DND-41 (cell line): ENCODE measurements around the gene ARID2.
A peak's percentile ranks its signal among the peaks of the same experiment; 100 is the strongest.

Experiments used
- ATAC-seq: fragments of 200-7000 bp; cut with Tn5 transposase; 3 replicates; pipeline ENCODE4 v1.9.1; 2021; ENCODE audit warnings: low read depth; ENCODE audit not compliant: insufficient read depth
- DNase-seq: peaks from one replicate; pipeline ENCODE4 v3.0.0-alpha.2; 2020
- H2AFZ ChIP-seq: 2 replicates; pipeline ENCODE4 v1.6.0; 2012; ENCODE audit warnings: low read depth, low read length
- H3K27ac ChIP-seq: 2 replicates; pipeline ENCODE4 v1.5.1; 2012; ENCODE audit warnings: low read length, inconsistent platforms
- H3K27me3 ChIP-seq: fragments of 200-600 bp; sonication (generic); 2 replicates; pipeline ENCODE4 v1.6.0; 2012; ENCODE audit warnings: low read length, mild to moderate bottlenecking, inconsistent platforms; ENCODE audit not compliant: insufficient read depth, poor library complexity
- H3K36me3 ChIP-seq: 2 replicates; pipeline ENCODE4 v1.5.1; 2012; ENCODE audit warnings: low read length, inconsistent platforms; ENCODE audit not compliant: insufficient read depth
- H3K4me1 ChIP-seq: 2 replicates; pipeline ENCODE4 v1.5.1; 2012; ENCODE audit warnings: mild to moderate bottlenecking, low read length; ENCODE audit not compliant: insufficient read depth
- H3K4me2 ChIP-seq: 2 replicates; pipeline ENCODE4 v1.6.0; 2012; ENCODE audit warnings: mild to moderate bottlenecking, moderate library complexity, low read length, inconsistent platforms; ENCODE audit not compliant: insufficient read depth
- H3K4me3 ChIP-seq, 2 experiments: fragments of 200-600 bp in 1 of 2; shearing (Covaris generic) in 1 of 2; 2 replicates each; pipeline ENCODE4 v1.5.1; 2012 to 2016; ENCODE audit warnings: inconsistent platforms in 2 of 2, low read length in 2 of 2, mild to moderate bottlenecking in 2 of 2, low read depth in 1 of 2, moderate library complexity in 1 of 2
- H3K79me2 ChIP-seq: 2 replicates; pipeline ENCODE4 v1.6.0; 2012; ENCODE audit warnings: low read length, inconsistent platforms; ENCODE audit not compliant: insufficient read depth
- H3K9ac ChIP-seq: 2 replicates; pipeline ENCODE4 v1.6.0; 2012; ENCODE audit warnings: low read depth, mild to moderate bottlenecking, inconsistent platforms, low read length, moderate library complexity
- H3K9me3 ChIP-seq: 2 replicates; pipeline ENCODE4 v1.5.1; 2012; ENCODE audit warnings: low read length, moderate library complexity, mild to moderate bottlenecking, inconsistent platforms; ENCODE audit not compliant: insufficient read depth, severe bottlenecking
- H4K20me1 ChIP-seq: 2 replicates; pipeline ENCODE4 v1.6.0; 2012; ENCODE audit warnings: low read length; ENCODE audit not compliant: insufficient read depth
- CTCF ChIP-seq: IDR thresholded peaks from 2 replicates; pipeline ENCODE4 v1.5.1; 2012; ENCODE audit warnings: borderline replicate concordance, low read length, moderate library complexity, mild to moderate bottlenecking; ENCODE audit not compliant: poor library complexity, severe bottlenecking; ENCODE audit errors: extremely low read depth
- EZH2 ChIP-seq: IDR thresholded peaks from 3 replicates; pipeline ENCODE4 v1.6.1; 2012; ENCODE audit warnings: borderline replicate concordance, low read depth, mild to moderate bottlenecking, moderate library complexity, low read length, inconsistent platforms; ENCODE audit not compliant: severe bottlenecking

ARID2 gene

GRCh38 chr12:45760333-45760732, 30.8 kb downstream of the ARID2 start:
- no peaks in the 10 kb centered on the region for H3K27me3 ChIP-seq
- peaks cover 100% of the 10 kb centered on the region for H3K79me2 ChIP-seq
- H3K9ac ChIP-seq: no peak overlapping the region
- no peaks in the 10 kb centered on the region for H3K4me1 ChIP-seq
- no peak for TF ChIP-seq EZH2
- TF ChIP-seq CTCF: no peak
- H2AFZ ChIP-seq: no peak overlapping the region
- H3K4me3 ChIP-seq: no peak overlapping the region
- DNase-seq: no peak
- no peaks in the 10 kb centered on the region for H3K9me3 ChIP-seq
- no peak overlapping the region for H3K4me2 ChIP-seq
- H3K27ac ChIP-seq: no peak overlapping the region
- peaks cover 21% of the 10 kb centered on the region for H3K36me3 ChIP-seq
- no peak for ATAC-seq
- H4K20me1 ChIP-seq: peaks cover 55% of the 10 kb centered on the region

GRCh38 chr12:45762185-45763110, 32.9 kb downstream of the ARID2 start:
- Histone ChIP-seq H3K4me3 (no peak overlapping the region), H3K79me2 (peaks cover 98% of the 10 kb centered on the region), H3K4me2 (no peak overlapping the region), H3K4me1 (no peaks in the 10 kb centered on the region), H3K27me3 (no peaks in the 10 kb centered on the region), H3K9me3 (no peaks in the 10 kb centered on the region), H3K27ac (no peak overlapping the region), H3K36me3 (peaks cover 18% of the 10 kb centered on the region), H2AFZ (no peak overlapping the region), H3K9ac (no peak overlapping the region), H4K20me1 (peaks cover 41% of the 10 kb centered on the region)
- DNase-seq (no peak), ATAC-seq (peak; percentile 72)
- TF ChIP-seq CTCF (peak; percentile 70), EZH2 (no peak)

- Histone ChIP-seq H3K4me1 (no peaks in the 10 kb centered on the region), H3K4me3 (no peak overlapping the region), H3K9me3 (no peaks in the 10 kb centered on the region), H3K27me3 (no peaks in the 10 kb centered on the region), H3K27ac (no peak overlapping the region), H4K20me1 (peaks cover 43% of the 10 kb centered on the region), H2AFZ (no peak overlapping the region), H3K36me3 (peaks cover 28% of the 10 kb centered on the region), H3K4me2 (no peak overlapping the region), H3K79me2 (peaks cover 98% of the 10 kb centered on the region), H3K9ac (no peak overlapping the region)
- no peak for ATAC-seq
- no peak for DNase-seq
- TF ChIP-seq CTCF (no peak), EZH2 (no peak)
Observed at GRCh38 chr12:45763381-45763780, 33.9 kb downstream of the ARID2 start.
